HepG2 (cell line): Measurements from ENCODE around the gene ADM. TPM values are rescaled to one million over a fixed set of nuclear protein-coding genes. Genes with fewer than 3 reads are reported as not detected.

ENCODE experiments used
- ATF5 ChIP-seq: sonication (generic); formaldehyde crosslinking; IDR thresholded peaks from 2 replicates; pipeline ENCODE4 v1.4.0; 2020; ENCODE audit warnings: mild to moderate bottlenecking, low read depth, missing genetic modification reagents
- BHLHE40 ChIP-seq: IDR thresholded peaks from 2 replicates; pipeline ENCODE4 v1.6.1; 2011; ENCODE audit warnings: low read length, improper control_type of control experiment
- CBX5 ChIP-seq: sonication (generic); formaldehyde crosslinking; IDR thresholded peaks from 2 replicates; pipeline ENCODE4 v1.4.0; 2020; ENCODE audit warnings: missing genetic modification reagents, borderline replicate concordance
- CENPT ChIP-seq: sonication (generic); formaldehyde crosslinking; IDR thresholded peaks from 2 replicates; pipeline ENCODE4 v1.8.0; 2022; ENCODE audit warnings: low read depth, mild to moderate bottlenecking, moderate library complexity, missing genetic modification reagents
- ETS1 ChIP-seq: sonication (generic); formaldehyde crosslinking; IDR thresholded peaks from 2 replicates; pipeline ENCODE4 v1.4.0; 2020; ENCODE audit warnings: missing genetic modification reagents
- GATAD2A ChIP-seq: IDR thresholded peaks from 2 replicates; pipeline ENCODE4 v1.6.1; 2016
- HBP1 ChIP-seq: IDR thresholded peaks from 2 replicates; pipeline ENCODE4 v1.6.1; 2016; ENCODE audit warnings: low read depth, control low read depth
- HNRNPH1 ChIP-seq: fragments of 200-400 bp; formaldehyde crosslinking; optimal IDR thresholded peaks from 2 replicates; pipeline ENCODE3; 2017; ENCODE audit warnings: mild to moderate bottlenecking, low read depth, low read length
- MTF1 ChIP-seq: sonication (generic); formaldehyde crosslinking; IDR thresholded peaks from 2 replicates; pipeline ENCODE4 v1.5.0; 2020; ENCODE audit warnings: missing genetic modification reagents
- NAIF1 ChIP-seq: sonication (generic); formaldehyde crosslinking; IDR thresholded peaks from 2 replicates; pipeline ENCODE4 v1.5.0; 2020; ENCODE audit warnings: mild to moderate bottlenecking, missing genetic modification reagents, borderline replicate concordance
- NRL ChIP-seq: sonication (generic); formaldehyde crosslinking; IDR thresholded peaks from 2 replicates; pipeline ENCODE4 v1.5.0; 2020; ENCODE audit warnings: missing genetic modification reagents, mild to moderate bottlenecking, moderate library complexity, borderline replicate concordance
- PLSCR1 ChIP-seq: sonication (generic); formaldehyde crosslinking; IDR thresholded peaks from 2 replicates; pipeline ENCODE4 v1.5.0; 2020; ENCODE audit warnings: missing genetic modification reagents, mild to moderate bottlenecking, borderline replicate concordance
- RCOR2 ChIP-seq: IDR thresholded peaks from 2 replicates; pipeline ENCODE4 v1.6.1; 2016; ENCODE audit warnings: missing biosample characterization, missing genetic modification reagents
- SIX1 ChIP-seq: sonication (generic); formaldehyde crosslinking; IDR thresholded peaks from 2 replicates; pipeline ENCODE4 v1.4.0; 2020; ENCODE audit warnings: missing genetic modification reagents, borderline replicate concordance
- SMAD9 ChIP-seq: sonication (generic); formaldehyde crosslinking; IDR thresholded peaks from 2 replicates; pipeline ENCODE4 v1.5.1; 2020; ENCODE audit warnings: mild to moderate bottlenecking, missing genetic modification reagents
- TEAD3 ChIP-seq: optimal IDR thresholded peaks from 2 replicates; pipeline ENCODE3; 2016; ENCODE audit warnings: borderline replicate concordance
- ZKSCAN5 ChIP-seq: sonication (generic); formaldehyde crosslinking; IDR thresholded peaks from 2 replicates; pipeline ENCODE4 v1.5.1; 2020; ENCODE audit warnings: mild to moderate bottlenecking, missing genetic modification reagents
- ZNF335 ChIP-seq: sonication (generic); formaldehyde crosslinking; IDR thresholded peaks from 2 replicates; pipeline ENCODE4 v1.4.0; 2020; ENCODE audit warnings: missing genetic modification reagents
- ZNF367 ChIP-seq: sonication (generic); formaldehyde crosslinking; IDR thresholded peaks from 2 replicates; pipeline ENCODE4 v1.4.0; 2020; ENCODE audit warnings: missing genetic modification reagents, borderline replicate concordance
- ZNF558 ChIP-seq: sonication (generic); formaldehyde crosslinking; IDR thresholded peaks from 2 replicates; pipeline ENCODE4 v1.9.0; 2022; ENCODE audit warnings: mild to moderate bottlenecking, missing genetic modification reagents, borderline replicate concordance
- ZNF619 ChIP-seq: sonication (generic); formaldehyde crosslinking; IDR thresholded peaks from 2 replicates; pipeline ENCODE4 v1.4.0; 2020; ENCODE audit warnings: mild to moderate bottlenecking, missing genetic modification reagents
- ZNF639 ChIP-seq: conservative IDR thresholded peaks from 2 replicates; pipeline ENCODE4 v1.6.1; 2018; ENCODE audit warnings: missing genetic modification reagents
- ZNF75D ChIP-seq: sonication (generic); formaldehyde crosslinking; IDR thresholded peaks from 2 replicates; pipeline ENCODE4 v1.8.1; 2023; ENCODE audit warnings: missing genetic modification reagents, mild to moderate bottlenecking, borderline replicate concordance
- ZNF776 ChIP-seq: sonication (generic); formaldehyde crosslinking; IDR thresholded peaks from 2 replicates; pipeline ENCODE4 v1.4.0; 2020; ENCODE audit warnings: mild to moderate bottlenecking, missing genetic modification reagents
- ZNF781 ChIP-seq: sonication (generic); formaldehyde crosslinking; IDR thresholded peaks from 2 replicates; pipeline ENCODE4 v1.5.1; 2020; ENCODE audit warnings: borderline replicate concordance, mild to moderate bottlenecking, missing genetic modification reagents; ENCODE audit errors: not compliant biosample characterization
- ZNF841 ChIP-seq: sonication (generic); formaldehyde crosslinking; IDR thresholded peaks from 2 replicates; pipeline ENCODE4 v1.8.1; 2023; ENCODE audit warnings: missing genetic modification reagents, borderline replicate concordance
- polyA plus RNA-seq, 8 experiments: library from polyadenylated mRNA; depleted of rRNA in 3 of 8; stranded (reverse) in 7 of 8; unstranded in 1 of 8; fragments of >200 nt; fragmentation: Illumina TruSeq in 4 of 8; extraction: Trizol in 4 of 8; gene quantifications; 2 replicates each; pipeline versions ENCODE4 v1.2.1 to v1.2.3, GENCODE V29; 2011 to 2016; ENCODE audit warnings: low read depth in 4 of 8, missing spikeins in 1 of 8, mixed read lengths in 1 of 8; ENCODE audit not compliant: insufficient read depth in 1 of 8
- total RNA-seq, 5 experiments: library from RNA; depleted of rRNA; stranded (reverse); fragments of >200 nt; fragmentation: Illumina TruSeq; extraction: Trizol; gene quantifications; 2 replicates each; pipeline ENCODE4 v1.2.3, GENCODE V29; 2016; ENCODE audit warnings: low read depth in 1 of 5

The ADM gene
- total and polyA plus RNA-seq, 2 of the 13 experiments (the other 11 are each of a cell fraction or from before 2014, with no cell fraction given), result 10.7 to 26.1 TPM

GRCh38 chr11:10307400-10308200, 2.7 kb downstream of the ADM start (continued):
- no peak for TF ChIP-seq ETS1 (CRISPR knock-in tag)
- no peak for TF ChIP-seq ZNF619 (CRISPR knock-in tag)
- no peak; the same call in 1 of the 2 replicates for TF ChIP-seq CBX5 (CRISPR knock-in tag)
- no peak for TF ChIP-seq CENPT (CRISPR knock-in tag)
- TF ChIP-seq HBP1 (CRISPR knock-in tag), result no peak
- no peak for TF ChIP-seq ZNF367 (CRISPR knock-in tag)
- TF ChIP-seq TEAD3, result peak; percentile 57
- peak; percentile 58 for TF ChIP-seq ZKSCAN5 (CRISPR knock-in tag)
- no peak for TF ChIP-seq MTF1
- no peak for TF ChIP-seq HNRNPH1
- TF ChIP-seq RCOR2 (CRISPR knock-in tag), result no peak
- TF ChIP-seq ZNF558 (CRISPR knock-in tag), result no peak; the same call in 1 of the 2 replicates
- TF ChIP-seq NAIF1 (CRISPR knock-in tag), result no peak; the same call in 1 of the 2 replicates
- TF ChIP-seq PLSCR1, result no peak
- no peak for TF ChIP-seq NRL (CRISPR knock-in tag)
- no peak for TF ChIP-seq ATF5 (CRISPR knock-in tag)
- peak; percentile 52; the same call in 1 of the 2 replicates for TF ChIP-seq ZNF335 (CRISPR knock-in tag)
- peak; percentile 30; the same call in 1 of the 2 replicates for TF ChIP-seq ZNF639 (CRISPR knock-in tag)
- no peak for TF ChIP-seq ZNF841 (CRISPR knock-in tag)
- peak; percentile 48; the same call in 1 of the 2 replicates for TF ChIP-seq GATAD2A (CRISPR knock-in tag)
- no peak for TF ChIP-seq ZNF781 (CRISPR knock-in tag)
- TF ChIP-seq SIX1 (CRISPR knock-in tag), result no peak
- no peak for TF ChIP-seq ZNF75D (CRISPR knock-in tag)
- TF ChIP-seq ZNF776 (CRISPR knock-in tag), result no peak
- TF ChIP-seq BHLHE40, result peak; percentile 39; the same call in 1 of the 2 replicates
- no peak for TF ChIP-seq SMAD9 (CRISPR knock-in tag)
